ENCODE measurements around the gene GRAP.

DNA sequence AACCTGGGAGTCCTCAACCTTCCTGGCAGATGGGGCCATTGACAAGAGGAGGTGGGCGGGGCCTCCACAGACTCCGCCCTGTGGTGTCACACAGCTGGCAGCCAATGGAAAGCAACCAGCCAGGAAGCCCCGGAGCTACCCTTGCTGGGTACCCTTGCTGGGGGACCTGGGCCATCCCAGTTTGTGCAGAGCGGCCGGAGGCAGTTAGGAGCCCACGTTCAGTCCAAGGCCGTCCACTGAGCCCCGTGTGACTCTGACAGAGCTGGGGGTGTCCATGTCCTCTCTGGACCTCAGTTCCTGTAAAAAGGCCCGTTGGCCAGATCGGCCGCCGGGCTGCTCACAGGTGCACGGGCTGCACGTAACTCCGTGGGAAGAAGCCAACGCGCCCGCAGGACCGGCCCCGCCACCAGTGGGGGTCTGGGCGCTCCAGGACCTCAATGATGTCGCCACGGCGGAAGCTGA lies 25.1 kb downstream of the GRAP start:
- TF ChIP-seq CTCF (IDR thresholded peaks at IDR 0.05) (no peak), POLR2AphosphoS5 (IDR thresholded peaks at IDR 0.05) (no peak), EP300 (IDR thresholded peaks at IDR 0.05) (no peak)
